GM19397 (cell line): ENCODE results near the gene USP22.

Experiments
- ATAC-seq: cut with Tn5 transposase; IDR thresholded peaks from one replicate; pipeline ENCODE4 v1.9.1; 2021; ENCODE audit warnings: mild to moderate bottlenecking, moderate library complexity; ENCODE audit not compliant: unreplicated experiment

The USP22 gene

GRCh38 chr17:21024024-21024423 is 18.8 kb downstream of the USP22 start:
- no peak for ATAC-seq

GRCh38 chr17:21021208-21021803 is 21.5 kb downstream of the USP22 start:
- ATAC-seq: no peak

GRCh38 chr17:21020622-21021021 is 22.2 kb downstream of the USP22 start:
- no peak for ATAC-seq

- no peak for ATAC-seq
These were observed 22.7 kb downstream of the USP22 start for GRCh38 chr17:21019976-21020586.

GRCh38 chr17:21018894-21019293 is 23.9 kb downstream of the USP22 start:
- no peak for ATAC-seq

GRCh38 chr17:21017861-21018260 is 24.9 kb downstream of the USP22 start:
- ATAC-seq: no peak

- no peak for ATAC-seq
These were observed 25.6 kb downstream of the USP22 start for GRCh38 chr17:21017256-21017655.

GRCh38 chr17:21016826-21017225 is 26.0 kb downstream of the USP22 start:
- no peak for ATAC-seq

- ATAC-seq: no peak
These were observed 27.2 kb downstream of the USP22 start for GRCh38 chr17:21015564-21015963.

GRCh38 chr17:21014498-21014897 is 28.3 kb downstream of the USP22 start:
- no peak for ATAC-seq

- no peak for ATAC-seq
These were observed 28.8 kb downstream of the USP22 start for GRCh38 chr17:21013983-21014382.

GRCh38 chr17:21012736-21013135 is 30.1 kb downstream of the USP22 start:
- no peak for ATAC-seq

GRCh38 chr17:21010705-21011596 is 31.9 kb downstream of the USP22 start:
- no peak for ATAC-seq

GRCh38 chr17:21008992-21009671 is 33.7 kb downstream of the USP22 start:
- ATAC-seq: no peak

GRCh38 chr17:21008160-21008915 is 34.5 kb downstream of the USP22 start:
- no peak for ATAC-seq

GRCh38 chr17:21007646-21008045 is 35.2 kb downstream of the USP22 start:
- no peak for ATAC-seq

GRCh38 chr17:21005803-21006202 is 37.0 kb downstream of the USP22 start:
- no peak for ATAC-seq

GRCh38 chr17:21005367-21005766 is 37.4 kb downstream of the USP22 start:
- no peak for ATAC-seq

GRCh38 chr17:21004016-21004930 is 38.5 kb downstream of the USP22 start:
- ATAC-seq: no peak
